GM23248 (cell line): ENCODE results near the gene KANTR.

ENCODE experiments used
- EZH2 ChIP-seq: fragments of 200-600 bp; sonication (generic); IDR thresholded peaks from 2 replicates; pipeline ENCODE4 v1.6.1; 2018; ENCODE audit warnings: antibody characterized with exemption, mild to moderate bottlenecking; ENCODE audit not compliant: insufficient read depth, poor library complexity, severe bottlenecking
- EZH2phosphoT487 ChIP-seq: fragments of 200-600 bp; sonication (generic); IDR thresholded peaks from 2 replicates; pipeline ENCODE4 v1.6.1; 2018; ENCODE audit warnings: antibody characterized with exemption, moderate library complexity, mild to moderate bottlenecking, low read depth; ENCODE audit not compliant: insufficient read depth

GRCh38 chrX:53078943-53079342, 15.0 kb upstream of the KANTR start:
- TF ChIP-seq EZH2phosphoT487 (no peak), EZH2 (no peak)
